ENCODE results near the gene RPS19.
"Not testable (repeated sequence)": the region's sequence is repeated elsewhere in the genome, so short reads cannot be mapped to it uniquely, and the experiment has no call there.

RPS19 gene

DNA sequence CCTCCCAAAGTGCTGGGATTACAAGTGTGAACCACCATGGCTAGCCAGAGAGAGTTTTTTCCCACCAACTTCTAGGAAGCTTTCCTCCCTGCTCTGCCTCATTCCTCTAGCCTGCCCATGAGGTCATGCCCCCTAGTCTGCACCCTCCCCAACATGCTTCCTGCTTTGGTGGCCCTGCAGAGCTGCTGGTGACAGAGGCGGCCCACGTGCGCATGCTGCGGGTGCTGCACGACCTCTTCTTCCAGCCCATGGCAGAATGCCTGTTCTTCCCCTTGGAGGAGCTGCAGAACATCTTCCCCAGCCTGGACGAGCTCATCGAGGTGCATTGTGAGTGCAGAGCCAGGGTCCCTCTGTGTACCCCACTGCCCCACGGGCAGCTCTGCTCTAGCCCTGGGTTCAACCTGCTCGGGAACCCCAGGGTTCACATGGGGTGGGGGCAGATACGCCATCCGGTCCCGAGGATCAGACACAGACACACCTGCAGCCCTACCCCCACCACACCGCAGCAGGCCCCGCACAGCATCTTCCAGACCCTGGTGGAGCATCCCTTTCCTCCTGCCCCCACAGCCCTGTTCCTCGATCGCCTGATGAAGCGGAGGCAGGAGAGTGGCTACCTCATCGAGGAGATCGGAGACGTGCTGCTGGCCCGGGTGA, 41.8 kb downstream of the RPS19 start:
- DNase-seq (ENCODE audit: low spot score): no peak

DNA sequence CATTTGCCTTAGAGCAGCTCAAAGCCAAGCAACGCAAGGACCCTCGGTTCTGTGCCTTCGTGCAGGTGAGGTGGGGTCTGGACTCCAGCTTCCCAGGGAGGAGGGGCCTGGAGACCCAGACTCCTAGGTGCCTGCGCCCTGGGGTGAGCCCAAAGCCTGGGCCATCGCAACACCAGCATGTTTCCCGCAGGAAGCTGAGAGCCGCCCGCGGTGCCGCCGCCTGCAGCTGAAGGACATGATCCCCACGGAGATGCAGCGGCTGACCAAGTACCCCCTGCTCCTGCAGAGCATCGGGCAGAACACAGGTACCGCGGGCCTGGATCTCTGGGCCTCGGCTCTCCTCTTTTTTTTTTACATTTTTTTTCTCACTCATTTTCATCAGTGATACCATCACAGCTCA, 42.5 kb downstream of the RPS19 start:
- no peak for DNase-seq (ENCODE audit: low spot score)

DNA sequence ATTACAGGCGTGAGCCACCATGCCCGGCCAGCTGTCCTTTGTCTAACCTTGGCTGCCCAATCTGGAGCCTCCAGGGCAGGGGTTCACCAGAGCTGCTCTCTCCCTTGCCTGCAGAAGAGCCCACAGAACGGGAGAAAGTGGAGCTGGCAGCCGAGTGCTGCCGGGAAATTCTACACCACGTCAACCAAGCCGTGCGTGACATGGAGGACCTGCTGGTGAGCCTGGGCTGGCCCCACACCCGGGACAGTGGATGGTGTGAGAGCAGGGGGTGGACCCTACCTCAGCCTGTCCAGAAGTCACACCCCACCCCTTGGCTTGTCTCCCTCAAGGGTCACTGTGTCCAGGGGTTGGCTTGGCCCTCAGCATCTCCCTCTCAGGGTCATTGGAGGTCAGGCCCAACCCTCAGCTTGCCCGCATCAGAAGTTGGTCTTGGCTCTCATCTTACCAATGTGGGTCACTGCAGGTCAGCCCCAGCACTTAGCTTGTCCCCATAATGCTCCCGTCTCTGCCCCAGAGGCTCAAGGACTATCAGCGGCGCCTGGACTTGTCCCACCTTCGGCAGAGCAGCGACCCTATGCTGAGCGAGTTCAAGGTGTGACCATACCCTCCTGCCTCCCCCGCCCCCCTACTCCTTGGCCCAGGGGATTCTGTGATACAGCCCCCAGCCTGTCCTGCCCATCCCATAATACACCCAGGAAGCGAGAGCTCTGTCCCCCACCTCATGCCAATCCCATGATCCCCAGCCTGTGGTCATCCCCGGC, 43.3 kb downstream of the RPS19 start:
- DNase-seq (ENCODE audit: low spot score): no peak

DNA sequence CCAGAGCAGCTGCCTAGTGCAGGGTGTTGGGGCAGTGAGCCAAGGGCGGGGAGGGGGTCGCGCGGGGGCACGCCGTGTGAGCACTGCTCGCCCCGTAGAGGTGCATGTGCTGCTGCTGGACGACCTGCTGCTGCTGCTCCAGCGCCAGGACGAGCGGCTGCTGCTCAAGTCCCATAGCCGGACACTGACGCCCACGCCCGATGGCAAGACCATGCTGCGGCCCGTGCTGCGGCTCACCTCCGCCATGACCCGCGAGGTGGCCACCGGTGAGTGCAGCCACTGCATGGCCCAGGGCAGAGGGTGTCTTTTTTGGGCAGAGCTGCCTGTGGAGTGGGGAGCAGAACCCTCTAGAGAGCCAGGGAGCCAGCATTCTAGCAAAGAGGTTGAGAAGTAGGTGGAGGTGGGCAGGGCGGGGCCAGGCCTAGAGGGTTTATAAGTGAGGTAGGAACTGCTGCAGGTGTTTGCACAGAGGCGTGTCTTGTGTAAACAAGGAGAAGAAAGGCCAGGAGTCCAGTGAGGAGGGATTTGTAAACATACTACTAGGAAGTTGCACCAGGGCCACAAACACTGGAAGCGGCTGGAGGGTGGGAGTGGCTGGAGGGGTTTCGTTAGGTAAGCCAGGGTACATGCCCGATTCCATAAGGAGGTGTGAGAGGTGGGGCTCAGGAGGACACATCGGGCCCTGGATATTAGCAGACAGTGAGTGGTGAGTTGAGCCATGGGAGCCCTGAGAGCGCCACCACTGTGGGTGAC, 44.2 kb downstream of the RPS19 start:
- no peak for DNase-seq (ENCODE audit: low spot score)

DNA sequence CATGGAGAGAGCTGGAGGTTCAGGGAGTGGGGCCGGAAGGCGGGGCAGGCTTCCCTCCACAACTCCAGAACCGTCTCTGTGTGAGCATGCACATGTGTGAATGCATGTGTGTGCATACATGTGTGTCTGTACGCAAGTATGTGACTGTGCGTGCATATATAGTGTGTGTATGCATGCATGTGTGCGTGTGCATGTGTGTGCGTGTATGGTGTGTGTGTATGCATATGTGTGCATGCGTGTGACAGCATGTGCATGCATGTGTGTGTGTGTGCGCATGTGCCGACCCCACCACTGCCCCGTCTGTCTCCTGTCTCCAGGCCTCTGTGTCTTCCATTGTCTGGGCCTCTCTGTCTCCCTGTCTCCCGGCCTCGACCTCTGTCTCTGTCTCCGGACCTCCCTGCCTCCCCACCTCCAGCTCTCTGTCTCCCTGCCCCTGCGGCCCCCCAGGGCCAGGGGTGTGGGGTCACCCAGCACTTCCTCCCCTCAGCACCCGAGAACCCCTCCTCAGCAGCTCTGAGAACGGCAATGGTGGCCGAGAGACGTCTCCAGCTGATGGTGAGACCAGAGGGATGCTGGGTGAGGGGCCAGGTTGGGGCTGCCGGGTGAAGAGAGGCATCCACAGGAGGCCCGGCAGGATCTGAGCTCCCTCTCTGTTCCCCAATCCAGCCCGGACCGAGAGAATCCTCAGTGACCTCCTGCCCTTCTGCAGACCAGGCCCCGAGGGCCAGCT, 45.4 kb downstream of the RPS19 start:
- DNase-seq (ENCODE audit: low spot score): no peak

DNA sequence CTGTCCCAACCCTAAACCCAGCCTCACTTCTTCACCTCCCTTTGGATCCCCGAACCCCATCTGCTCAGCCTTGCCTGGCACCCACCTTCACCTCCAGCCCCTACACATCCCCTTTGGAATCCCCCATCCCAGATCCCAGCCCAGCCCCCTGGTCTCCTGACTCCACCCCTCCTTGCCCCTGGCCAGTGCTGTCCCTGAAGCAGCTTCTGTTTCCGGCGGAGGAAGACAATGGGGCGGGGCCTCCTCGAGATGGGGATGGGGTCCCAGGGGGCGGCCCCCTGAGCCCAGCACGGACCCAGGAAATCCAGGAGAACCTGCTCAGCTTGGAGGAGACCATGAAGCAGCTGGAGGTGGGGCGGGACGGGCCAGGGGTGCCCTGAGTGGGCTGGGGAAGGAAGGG, 46.2 kb downstream of the RPS19 start:
- DNase-seq (ENCODE audit: low spot score): no peak

DNA sequence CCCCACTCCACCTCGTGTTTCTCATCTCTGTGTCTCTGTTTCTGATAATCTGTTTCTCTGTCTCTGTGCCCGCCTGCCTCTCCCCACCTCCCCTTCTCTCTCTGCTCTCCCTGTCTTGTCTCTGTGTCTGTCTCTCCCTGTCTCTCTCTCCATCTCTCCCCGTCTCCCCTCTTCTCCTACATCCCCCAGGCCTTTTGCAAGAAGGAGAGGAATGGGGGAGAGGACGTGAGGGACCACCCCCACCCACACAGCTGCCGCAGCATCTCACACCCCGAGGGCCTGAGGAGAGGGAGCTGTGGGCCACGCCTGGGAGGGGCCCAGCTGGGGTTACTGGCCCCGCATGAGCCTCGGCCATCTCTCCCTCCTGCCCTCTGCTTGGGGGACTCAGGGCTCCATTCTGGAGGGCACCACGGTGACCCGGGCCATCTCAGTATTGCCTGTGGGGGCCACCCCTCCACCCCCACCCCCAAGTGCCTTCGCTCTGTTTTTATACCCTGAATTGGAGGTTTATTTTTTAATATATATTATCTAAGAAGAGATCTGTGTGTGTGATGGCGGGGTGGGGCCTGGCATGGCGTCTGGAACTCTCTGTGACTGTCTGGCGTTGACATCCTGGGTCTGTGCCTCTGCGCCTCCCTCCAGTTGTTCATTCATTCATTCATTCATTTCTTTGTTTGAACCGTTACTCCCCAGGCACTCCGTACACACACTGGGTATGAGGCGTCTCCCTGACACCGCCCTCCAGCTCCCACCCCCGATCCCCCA, 47.0 kb downstream of the RPS19 start:
- no peak for DNase-seq (ENCODE audit: low spot score)

DNA sequence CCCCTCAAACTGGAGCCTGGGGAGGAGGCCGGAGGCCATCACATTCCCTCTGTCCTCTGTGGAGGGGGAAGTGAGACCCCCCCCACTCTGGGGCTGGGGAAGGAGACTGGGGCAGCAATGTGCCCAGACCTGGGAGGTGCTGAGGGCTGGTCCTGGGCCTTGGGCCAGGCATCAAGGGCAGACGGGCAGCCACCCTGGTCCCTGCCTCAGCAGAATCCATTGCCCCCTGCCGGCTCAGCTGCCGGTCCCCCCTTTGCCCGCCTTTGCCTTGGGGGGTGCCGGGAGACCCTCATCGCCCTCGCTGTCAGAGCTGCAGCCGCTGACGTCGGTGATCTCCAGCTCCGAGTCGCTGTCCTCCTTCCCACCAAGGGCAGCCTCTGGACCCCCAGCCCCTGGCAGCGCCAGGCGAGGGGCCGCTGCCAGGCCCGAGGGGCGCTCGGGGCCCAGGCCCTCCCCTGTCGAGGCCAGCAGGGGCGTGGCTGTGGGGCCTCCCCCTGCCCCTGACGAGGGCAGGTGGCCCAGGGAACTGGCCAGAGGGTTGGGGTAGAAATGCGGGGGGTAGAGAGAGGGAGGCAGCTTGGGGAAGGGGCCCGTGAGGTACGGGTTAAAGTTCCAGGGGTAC, 48.0 kb downstream of the RPS19 start:
- no peak for DNase-seq (ENCODE audit: low spot score)

DNA sequence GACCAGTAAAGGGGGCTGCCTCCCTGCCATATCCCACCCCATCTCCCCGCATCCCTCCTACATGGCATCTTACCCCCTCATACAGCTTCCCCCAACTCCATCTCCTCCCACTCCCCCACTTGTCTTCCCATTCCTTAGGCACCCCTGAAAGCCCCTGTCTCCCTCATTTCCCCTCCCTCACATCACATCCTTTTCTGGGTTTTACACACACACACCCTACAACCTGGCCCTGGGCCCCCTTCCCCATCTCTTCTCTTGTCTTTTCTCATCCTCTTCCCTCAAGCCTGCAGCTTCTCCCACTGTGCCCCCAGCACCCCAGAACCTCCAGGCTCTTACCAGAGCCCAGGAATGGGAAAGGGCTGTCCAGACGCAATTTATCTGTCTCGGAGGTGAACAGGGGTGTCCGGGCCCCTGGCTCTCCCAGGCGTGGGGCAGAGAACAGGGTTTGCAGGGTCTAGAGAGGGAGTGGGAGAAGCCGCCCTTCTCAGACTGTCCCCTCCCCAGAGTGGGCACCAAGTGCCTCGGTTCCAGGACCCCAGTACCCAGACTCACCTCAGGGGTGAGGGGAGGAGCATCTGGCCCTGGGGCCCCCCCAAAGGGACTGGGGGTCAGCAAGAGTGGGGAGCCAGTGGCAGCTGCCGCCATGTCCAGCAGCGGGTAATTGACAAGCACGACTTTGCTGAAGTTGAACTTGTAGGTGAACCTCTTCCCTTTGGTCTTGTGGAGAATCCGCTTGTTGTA, 48.8 kb downstream of the RPS19 start:
- DNase-seq (ENCODE audit: low spot score): no peak

DNA sequence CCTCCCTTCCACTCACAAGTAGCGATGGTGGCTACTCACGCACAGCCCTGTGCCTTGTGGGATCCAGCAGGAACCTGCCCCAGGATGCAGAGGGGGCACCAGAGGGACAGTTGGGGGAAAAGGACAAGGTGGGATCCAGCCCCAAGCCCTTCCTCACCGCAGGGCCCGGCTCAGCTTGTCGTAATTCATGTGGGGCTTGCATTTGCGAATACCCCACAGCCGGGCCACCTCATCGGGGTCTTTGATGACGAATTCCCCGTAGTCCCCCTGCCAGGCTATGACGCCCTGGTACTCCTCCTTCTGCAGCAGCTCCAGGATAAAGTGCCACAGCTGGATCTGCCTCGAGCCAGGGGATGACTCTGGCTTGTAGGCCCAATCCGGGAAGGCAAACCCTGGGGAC, 49.7 kb downstream of the RPS19 start:
- no peak for DNase-seq (ENCODE audit: low spot score)

DNA sequence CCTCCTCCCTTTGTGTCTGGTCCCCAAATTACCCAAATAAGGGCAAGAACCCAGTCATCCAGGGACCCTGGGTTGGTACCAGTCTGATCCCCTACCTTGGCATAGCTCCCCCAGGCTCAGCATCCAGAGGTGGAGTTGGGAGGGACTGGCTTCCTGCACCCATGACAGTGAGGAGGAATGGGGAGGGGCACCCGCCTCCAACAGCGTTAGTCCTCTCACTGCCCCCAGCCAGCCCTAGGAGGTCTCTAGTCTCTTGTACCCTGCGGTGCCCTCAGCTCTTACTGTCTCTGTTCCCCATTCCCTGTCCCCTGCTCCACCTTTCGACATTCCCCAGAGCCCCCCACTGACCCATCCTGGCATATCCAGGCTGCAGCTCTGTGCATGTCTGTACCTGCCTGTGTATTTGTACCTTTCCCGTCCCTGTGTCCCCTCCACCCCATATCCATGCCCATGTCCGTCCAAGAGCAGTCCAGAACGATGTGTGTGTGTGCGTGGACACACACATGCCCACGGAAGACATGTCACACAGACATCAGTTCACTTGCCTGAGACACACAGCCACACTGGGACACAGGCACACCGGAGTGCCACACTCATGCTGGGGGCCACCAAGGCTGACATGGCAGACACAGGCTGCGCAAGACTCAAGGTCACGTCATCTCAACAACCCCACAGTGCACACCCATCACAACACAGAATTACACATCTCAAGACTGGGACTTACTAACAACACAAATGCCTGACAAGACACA, 50.4 kb downstream of the RPS19 start:
- DNase-seq (ENCODE audit: low spot score): no peak

DNA sequence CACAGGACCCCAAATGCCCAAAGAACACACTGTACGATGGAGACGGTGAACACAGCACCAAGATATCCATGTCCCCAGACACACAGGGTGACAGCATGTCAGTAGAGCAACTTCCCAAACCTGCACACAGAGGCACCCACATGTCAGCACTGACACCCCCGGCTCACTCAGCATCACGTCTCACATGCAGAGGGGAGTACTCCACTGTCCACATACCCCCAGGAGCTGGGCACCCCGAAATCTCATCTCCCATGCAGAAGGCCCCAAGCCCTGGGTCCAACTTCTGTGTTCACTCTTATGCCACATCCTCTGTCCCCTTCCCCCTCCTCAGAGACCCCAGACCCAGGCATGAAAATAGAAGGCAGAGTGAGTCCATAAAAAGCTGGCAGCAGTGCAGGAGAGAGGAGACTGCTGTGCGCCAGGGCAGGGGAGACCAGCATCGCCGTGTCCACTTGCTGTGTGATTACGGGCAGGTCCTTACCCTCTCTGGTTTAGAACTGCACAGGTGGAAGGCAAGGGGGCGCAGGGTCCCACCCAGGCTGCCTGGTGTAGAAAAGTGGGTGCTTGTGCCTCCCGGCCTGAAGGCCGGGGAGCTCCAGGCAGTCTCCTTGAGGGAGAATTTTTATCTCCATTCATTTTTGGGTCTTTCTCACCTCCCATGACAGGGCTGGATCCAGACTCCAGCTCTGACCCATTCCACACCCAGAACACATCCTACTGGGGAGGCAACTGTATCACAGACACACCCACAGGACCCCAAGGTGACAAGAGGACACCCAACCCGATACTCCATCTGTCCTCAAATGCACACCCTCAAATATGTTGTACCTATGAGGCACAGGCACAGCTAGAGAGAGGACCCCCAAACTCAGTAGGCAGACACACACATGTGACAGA, 51.2 kb downstream of the RPS19 start:
- no peak for DNase-seq (ENCODE audit: low spot score)

DNA sequence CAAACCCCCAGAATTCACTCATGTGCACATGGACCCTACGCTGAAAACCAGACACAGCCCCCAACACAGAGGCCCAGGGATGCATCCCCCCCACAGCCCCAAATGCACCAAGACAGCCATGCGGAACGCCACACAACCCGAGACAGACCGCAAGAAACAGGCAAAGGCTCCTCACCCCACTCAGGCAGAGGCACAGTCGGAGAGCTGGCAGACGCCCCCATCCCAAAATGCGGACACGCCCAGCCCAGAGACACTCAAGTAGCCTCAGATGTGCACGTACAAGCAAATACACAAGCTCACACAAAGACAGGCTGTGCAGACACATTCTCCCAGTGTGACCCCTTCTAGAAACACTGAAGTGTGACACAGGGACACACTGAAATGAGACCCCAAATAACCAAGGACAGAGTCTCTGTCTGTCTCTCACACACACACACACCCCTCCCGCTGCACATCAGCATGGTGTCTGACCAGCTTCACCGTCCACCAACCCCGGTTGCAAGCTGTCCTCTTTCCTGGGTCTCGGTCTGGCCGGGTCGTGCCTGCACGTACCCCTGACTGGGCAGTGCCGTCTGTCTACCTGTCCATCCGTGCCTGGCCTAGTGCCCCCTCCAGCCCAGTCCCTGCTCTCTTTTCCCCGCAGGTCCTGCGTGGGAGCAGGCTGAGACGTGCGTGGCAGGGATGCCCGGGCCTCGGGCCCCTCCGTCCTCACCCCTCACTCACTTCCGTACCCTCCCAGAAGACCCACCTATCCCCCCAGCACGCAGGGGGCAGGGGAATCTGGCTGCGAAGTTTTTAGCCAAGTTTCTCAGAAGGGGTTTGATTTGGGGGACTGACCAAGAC, 52.1 kb downstream of the RPS19 start:
- DNase-seq (ENCODE audit: low spot score): no peak

DNA sequence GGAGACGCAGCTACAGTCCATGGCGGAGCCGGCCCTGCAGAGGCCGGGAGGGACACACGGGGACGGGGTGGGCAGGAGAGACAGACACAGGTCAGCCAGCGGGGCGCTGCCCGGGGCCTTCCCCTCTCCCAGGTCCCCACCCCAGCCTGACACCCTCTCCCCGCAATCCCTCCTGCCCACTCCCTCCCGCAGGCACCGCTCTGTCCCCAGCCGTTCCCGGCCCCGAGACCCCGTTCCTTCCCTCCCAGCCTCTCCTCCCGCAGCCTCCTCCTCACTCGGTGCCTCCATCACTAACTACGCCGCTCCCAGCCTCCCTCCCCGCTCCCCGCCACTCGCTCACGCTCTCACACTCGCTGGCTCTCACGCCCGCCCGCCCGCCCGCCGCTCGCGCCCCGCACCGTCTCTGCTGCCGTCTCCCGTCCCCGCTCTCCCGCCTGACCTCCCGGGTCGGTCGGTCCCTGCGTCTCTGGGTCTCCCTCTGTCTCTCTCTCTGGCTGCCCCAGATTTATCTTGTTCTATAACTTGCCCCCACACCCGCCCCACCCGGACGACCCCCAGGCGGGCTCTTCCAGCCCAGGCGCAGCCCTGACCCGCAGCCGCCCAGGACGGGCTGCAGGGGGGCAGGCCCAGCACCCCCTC, 53.0 kb downstream of the RPS19 start:
- no peak for DNase-seq (ENCODE audit: low spot score)

DNA sequence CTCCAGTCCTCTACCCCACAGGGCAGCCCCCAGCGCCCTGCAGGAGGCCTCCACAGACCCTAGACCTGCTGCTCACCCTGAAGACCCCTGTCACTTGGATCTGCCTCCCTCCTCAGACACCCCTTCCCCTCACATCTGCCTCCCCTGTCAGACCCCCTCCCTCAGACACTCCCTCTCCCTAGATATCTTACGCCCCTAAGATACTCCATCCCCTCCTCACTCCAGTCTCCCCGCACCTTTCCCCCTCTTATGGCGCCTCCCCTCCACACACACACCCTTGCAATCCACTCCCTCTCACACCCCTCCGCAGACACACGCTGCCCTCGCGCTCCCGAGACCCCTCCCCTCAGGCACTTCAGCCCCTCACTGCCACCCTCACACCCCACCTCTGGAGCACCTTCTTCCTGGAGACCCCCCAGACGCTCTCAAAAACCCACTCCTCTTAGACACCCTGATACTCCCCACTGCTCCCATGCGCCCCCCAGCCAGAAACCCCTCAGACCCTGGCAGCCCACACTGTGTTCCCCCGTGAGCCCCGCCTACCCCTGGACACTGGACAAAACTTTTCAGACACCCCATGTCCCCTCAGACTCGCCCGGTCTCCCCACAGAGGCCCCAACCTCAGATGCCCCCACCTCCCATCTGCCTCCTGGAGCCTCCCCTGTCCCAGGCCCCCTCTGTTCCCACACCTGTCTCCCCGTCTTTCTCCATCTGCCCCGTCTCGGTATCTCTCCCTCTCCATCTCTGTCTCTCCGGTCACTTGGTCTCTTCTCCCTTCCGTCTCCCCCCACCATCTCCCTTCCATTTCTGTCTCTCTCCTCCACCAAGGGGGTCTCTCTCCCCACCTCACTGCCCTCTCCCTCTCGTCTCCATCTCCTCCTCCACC, 53.7 kb downstream of the RPS19 start:
- no peak for DNase-seq (ENCODE audit: low spot score)

DNA sequence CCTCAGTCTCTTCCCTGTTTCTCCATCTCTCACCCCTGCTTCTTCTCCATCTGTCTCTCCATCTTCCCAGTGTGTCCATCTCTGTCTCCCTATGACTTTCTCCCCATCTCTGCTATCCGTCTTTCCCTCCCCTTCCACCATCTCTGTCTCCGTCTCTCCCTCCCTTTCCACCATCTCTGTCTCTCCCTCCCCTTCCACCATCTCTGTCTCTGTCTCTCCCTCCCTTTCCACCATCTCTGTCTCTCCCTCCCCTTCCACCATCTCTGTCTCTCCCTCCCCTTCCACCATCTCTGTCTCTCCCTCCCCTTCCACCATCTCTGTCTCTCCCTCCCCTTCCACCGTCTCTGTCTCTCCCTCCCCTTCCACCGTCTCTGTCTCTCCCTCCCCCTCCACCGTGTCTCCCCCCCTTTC, 54.4 kb downstream of the RPS19 start:
- DNase-seq (ENCODE audit: low spot score): not testable (repeated sequence)

Data from NAMALWA (cell line).